HS-27A (cell line): ENCODE data around the gene POU4F1.
"Not testable (repeated sequence)": the region's sequence is repeated elsewhere in the genome, so short reads cannot be mapped to it uniquely, and the experiment has no call there.

Source experiments
- DNase-seq: peaks from one replicate; pipeline ENCODE4 v3.0.0-alpha.2; 2012; ENCODE audit warnings: low read depth, missing footprints

POU4F1 gene, protein sequence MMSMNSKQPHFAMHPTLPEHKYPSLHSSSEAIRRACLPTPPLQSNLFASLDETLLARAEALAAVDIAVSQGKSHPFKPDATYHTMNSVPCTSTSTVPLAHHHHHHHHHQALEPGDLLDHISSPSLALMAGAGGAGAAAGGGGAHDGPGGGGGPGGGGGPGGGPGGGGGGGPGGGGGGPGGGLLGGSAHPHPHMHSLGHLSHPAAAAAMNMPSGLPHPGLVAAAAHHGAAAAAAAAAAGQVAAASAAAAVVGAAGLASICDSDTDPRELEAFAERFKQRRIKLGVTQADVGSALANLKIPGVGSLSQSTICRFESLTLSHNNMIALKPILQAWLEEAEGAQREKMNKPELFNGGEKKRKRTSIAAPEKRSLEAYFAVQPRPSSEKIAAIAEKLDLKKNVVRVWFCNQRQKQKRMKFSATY

DNA sequence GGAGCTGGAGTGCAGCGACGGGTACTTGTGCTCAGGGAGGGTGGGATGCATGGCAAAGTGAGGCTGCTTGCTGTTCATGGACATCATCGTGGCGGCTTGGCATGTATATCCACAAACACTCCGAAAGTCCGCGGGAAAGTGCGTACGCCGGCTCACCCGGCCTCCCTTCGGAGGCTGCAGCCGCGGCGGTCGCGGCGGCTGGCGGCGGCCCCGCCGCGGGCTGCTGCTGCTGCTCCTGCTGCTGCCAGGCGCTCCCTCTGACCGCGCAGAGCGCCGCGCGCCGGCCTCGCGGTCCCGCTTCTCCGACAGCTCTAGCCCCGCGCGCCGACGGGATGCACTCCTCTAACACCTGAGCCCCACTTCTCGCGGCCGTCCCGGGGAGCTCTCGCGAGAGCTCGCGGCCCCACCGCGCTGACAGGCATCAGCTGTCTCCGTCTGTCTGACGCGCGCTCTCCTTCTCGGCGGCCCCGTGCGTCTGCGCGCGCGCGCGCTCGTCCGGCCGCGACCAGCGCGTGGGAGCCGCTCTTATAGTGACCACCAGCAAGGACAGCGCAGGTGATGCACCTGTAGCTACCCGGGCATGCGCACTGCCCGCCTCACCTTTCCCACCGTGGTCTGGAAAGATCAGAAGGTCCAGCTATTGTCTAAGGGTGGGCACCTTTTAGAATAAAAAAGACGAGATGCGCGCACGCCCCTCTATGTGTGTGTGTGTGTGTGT, at the start of gene POU4F1:
Gene POU4F1 (minus strand): TSS at position 313 of the 718 bp plus-strand sequence. CDS start 226 bp downstream, at position 87.
- no peak for DNase-seq

DNA sequence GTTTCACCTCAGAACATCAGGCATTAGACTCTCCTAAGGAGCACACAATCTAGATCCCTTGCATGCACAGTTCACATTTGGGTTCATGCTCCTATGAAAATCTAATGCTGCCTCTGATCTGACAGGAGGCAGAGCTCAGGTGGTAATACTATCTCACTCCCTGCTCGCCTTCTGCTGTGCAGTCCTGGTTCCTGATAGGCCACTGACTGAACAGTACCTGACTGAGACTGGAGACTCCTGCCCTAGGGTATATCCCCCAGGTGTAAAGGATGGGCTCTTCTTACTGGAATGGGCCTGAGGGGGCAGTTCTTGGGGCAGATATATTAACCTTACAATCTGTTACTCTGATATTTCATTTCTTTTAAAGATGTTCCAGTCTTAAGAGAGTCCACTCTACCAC, 49.3 kb upstream of the POU4F1 start:
- no peak for DNase-seq

DNA sequence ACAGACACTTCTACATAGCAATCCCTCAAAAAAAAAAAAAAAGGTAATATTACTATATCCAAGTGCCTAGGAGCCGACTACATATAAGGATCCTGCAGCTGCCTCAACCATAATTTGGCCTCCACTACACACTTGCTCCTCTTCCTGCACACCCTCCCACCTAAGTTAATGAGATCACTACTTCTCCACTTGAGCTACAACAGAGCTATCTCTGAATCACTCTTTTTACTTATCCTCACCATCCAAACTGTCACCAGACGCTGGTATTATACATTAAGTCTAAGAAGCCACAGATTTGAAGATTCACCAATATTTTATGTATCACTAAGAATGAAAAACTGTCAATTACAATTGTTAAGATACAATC, 47.3 kb upstream of the POU4F1 start:
- DNase-seq, result no peak

DNA sequence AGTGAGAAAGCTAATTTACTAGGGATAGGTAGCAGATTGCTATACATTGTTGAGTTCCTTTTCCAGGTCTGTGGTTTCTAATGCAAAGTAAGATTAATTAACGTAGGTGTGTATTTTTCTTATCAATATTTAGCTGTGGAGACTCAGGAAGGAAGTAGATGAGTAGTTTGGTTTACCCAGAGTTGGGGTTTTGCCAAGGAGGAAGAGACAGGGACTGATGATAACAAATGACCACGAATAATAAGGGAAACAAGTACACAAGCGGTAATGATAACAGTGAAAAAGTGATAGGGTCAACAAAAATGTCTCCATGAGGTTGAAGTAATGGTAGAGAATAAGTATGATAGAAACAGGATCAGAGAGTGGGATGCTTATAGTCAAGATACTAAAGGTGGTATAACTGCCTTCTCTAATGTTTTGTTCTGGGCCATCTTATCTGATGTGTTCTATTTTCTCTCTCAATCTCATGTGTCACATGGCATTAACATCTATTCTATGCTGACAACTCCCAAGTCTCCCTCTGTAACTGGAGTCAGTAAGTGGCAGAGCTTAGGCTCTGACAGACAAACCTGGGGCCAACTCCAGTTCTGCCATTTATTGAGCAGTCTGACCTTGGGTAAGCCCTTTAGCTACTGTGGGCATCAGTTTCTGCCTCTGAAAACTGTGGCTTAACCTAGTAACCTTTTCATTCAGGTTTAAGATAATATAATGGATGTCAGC, 46.8 kb upstream of the POU4F1 start:
- DNase-seq, result no peak

DNA sequence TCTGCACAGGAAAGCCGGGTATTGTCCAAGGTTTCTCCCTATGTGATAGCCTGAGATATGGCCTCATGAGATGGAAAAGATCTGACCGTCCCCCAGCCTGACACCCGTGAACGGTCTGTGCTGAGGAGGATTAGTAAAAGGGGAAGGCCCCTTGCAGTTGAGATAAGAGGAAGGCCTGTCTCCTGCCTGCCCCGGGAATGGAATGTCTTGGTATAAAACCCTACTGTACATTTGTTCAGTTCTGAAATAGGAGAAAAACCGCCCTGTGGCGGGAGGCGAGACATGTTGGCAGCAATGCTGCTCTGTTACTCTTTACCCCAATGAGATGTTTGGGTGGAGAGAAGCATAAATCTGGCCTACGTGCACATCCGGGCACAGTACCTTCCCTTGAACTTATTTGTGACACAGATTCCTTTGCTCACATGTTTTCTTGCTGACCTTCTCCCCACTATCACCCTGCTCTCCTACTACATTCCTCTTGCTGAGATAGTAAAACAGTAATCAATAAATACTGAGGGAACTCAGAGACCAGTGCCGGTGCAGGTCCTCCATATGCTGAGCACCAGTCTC, 43.8 kb upstream of the POU4F1 start:
- DNase-seq, result not testable (repeated sequence)

DNA sequence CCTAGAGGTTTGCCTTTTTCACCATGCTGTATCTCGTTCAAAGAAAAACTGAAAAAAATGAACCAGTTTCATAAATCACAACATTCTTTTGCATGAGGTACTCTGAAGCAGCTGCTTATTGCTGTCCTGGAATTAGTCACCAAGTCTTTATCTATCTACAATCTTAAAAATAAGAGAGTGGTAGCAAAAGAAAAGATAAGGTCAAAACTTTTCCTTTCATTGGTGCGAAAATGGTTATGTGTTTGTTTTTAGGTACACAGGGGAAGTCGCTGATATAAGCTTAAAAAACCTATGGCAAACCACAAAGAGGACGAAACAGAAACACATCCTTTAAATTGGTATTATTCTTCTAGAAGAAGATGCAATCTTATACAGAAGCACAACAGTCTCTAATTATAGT, 34.9 kb upstream of the POU4F1 start:
- DNase-seq, result no peak

DNA sequence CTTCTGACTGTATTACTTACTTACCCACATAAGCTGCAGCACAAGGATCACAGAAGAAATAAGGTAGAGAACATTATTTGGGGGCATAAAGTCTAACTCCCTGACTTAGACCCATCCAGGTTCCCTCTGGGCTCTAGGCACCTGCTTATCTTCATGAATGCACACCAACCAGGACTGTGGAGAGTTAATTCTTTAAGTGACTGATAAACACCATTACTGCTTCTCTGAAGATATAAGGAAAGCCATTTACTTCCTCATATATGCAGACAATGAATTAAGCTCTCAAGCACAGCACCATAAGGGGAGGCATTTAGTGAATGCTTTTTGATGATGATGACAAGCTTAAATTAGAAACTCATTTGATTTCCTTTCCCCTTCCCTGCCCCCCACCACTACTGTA, 33.1 kb upstream of the POU4F1 start:
- DNase-seq, result no peak

DNA sequence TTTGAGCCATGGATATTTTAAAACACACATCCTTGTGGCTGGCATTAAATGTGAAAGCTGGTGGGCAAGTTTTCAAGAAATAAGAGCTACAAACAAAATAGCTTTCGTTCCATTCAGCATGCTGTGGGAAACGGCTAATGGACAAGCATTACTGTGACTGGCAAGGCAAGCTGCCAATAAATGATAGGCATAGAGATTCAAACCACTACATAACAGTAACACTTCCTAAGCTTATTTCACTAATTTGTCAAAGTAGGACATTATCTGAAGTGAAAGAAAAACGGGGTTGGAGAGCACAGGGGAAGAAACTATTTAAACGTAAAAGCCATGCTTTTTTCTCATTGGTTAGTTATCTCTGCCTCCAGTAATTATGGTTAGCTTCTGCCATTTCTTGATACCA, 29.6 kb upstream of the POU4F1 start:
- DNase-seq, result no peak

DNA sequence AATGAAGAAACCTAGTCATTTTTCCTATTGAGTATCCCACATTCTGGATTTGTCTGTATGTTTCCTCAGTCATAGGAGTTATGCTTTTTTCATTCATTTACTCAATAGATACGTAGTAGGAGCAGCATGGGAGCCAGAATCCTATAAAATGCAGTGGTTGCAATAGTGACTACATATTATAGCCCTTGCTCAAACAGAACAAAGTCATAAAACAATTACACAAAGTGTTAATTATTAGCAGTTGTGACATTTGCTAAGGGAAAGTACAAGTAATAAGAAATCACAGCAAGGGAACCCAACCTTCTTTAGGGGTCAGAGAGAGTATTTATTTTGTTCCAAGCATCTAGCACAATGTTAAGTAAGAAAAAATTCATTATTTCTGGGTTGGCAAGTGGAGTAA, 27.7 kb upstream of the POU4F1 start:
- no peak for DNase-seq

DNA sequence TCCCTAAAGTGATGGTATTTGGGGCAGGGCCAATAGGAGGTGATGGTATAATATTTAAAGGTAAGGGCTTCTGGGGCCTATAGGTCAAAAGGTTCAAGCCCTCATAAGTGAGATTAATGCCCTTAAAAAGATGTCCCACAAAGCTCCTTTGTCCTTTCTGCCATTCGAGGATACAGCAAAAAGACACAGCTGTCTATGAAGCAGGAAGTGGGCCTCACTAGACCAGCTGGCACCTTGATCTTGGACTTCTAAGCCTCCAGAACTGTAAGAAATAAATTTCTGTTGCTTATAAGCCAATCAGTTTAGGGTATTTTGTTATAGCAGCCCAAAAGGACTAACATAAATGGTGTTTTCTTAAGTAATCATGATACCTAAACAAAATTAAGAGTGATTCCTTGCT, 27.2 kb upstream of the POU4F1 start:
- no peak for DNase-seq

DNA sequence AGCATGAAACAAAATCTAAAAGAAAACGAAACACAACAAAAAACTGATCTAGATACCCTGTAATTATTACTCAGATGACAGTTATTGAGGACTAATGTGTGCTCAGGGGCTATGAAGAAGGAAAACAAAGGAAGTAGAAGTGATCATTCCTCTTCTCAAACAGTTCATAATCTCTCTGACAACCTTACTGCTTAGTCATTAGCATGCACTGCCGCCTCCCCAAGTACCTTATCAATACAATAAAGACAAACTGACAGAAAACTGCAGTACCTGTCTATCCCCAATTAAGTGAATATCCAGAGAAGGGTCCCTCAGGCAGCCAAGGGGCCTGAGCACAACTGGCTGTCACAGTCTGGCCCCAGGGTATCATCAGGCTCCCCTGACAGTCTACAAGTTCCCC, 22.0 kb upstream of the POU4F1 start:
- no peak for DNase-seq

DNA sequence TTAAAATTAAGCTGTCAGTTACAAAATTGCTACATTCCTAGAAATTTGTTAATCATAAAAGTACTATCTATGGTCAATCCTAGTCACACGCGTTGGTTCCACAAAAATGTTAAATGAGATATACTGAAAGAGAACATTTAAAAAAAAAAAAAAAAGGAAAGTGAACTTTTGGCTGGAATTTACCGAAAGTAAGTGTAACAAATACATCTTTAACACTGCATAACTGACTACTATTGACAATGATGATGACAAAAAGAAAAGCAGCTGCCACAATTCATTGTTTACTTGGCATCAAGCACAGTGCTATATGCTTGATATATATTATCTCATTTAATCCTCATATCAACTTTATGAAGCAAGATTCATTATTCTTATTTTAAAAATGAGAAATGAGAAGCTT, 19.8 kb upstream of the POU4F1 start:
- no peak for DNase-seq

DNA sequence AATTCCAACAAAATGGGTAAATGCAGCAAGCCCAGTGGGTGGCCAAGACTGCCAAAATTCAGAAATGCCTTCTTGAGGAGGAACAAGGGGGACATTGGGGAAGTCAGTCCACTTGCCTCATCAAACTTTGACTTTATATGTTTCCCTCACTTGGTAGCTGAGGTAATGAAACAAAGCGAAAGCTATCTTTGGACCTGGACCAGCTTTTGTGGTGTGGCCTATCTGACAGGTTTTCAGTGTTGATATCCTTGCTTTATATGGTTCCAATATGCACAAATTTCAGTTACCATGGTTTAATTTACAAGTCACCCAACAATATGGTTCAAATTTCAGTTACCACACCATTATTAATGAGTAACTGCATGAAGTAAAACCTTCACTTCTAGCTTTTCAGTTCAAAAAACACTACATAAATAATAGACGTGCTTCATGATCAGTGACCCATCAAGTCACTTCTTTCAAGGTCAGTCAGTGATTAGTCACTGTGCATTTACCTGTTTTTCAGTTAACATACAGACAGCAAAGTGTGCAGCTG, 17.7 kb upstream of the POU4F1 start:
- no peak for DNase-seq

DNA sequence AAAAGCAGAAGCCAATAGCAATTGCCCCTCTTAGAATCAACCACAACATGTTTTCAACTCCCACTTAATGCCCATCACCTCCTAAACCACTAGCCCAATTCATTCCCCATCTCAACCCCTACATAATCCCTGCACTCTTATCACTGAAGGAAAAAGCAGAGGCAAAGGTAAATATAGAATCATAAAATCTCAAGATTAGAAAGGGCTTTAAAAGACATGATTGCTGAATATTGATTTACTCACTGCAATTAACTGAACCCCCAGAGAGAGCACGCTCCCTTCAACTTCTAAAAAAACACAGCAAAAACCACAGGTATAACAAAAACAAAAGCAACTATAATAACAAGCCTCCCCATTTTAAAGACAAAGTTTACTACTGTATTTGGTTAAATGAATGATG, 15.1 kb upstream of the POU4F1 start:
- no peak for DNase-seq

DNA sequence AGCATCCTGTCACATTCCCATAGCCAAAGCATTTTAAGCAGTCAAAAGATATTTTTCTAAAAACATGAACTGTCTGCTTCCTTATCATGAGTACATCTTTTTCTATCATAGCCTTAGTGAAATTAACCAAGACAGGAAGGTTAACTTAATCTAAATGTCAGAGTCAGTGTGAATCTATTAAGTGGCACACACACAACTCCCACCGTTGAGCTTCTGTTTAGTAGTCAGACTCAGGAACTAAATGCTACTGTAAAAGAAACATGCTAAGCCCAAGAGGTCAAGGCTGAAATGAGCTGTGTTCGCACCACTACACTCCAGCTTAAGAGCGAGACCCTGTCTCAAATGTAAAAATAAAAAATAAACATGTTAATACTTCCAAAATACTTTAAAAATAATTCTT, 7.7 kb upstream of the POU4F1 start:
- DNase-seq, result no peak

DNA sequence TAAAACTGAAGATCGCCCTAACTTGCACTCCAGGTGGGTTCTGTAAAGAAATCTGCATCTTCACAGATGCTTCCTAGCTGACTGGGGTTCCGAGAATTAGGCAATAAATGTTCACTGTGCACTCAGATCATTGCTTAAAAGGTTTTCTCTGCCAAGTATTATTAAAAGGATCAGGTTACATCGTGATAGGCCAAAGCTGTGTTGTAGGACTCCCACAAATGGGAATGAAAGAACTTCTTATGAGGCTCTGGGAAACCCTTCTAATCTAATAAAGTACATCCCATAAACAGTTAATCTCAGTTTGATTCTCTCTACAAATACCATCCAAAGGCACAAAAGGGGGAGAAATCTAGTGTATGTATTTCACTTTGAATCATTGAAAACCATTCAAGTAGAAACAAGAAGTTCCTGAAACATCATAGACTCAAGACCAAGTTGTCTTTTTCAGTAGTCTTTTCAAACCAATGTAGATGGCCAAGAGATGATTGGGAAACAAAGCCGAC, 7.1 kb upstream of the POU4F1 start:
- DNase-seq, result no peak

DNA sequence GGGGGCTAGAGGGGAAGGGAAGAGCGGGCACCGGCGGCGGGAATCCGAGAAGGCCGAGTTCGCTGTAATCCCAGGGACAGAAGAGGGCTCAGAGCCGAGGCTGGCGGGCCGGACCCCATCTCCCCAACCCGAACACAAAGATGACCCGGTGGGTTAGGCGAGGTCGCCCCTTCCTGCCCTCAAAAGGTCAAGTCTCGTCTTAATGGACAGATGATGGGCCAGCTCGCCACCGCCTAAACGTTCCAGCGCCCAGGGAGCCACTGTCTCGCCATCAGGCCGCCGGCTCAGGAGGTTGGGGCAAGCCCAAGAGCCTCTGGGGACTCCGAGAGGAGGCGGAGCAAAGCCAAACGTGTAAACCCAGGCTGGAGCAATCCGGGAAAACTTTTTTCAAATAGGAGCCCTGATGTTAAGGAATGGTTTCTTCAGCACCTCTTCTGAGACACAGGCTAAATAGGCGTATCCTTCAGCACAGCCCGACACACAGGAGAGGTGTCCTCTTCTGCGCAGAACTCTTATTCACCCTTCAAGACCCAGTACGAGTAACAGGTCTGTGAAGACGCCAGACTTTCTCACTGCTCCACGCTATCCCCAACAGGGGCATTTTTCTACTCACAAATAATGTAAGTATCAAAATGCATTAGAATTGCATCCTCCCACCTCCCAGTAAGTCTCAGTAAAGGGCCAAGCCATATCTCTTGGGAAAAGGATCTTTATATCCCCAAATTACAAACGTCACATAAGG, 6.3 kb upstream of the POU4F1 start:
- no peak for DNase-seq

DNA sequence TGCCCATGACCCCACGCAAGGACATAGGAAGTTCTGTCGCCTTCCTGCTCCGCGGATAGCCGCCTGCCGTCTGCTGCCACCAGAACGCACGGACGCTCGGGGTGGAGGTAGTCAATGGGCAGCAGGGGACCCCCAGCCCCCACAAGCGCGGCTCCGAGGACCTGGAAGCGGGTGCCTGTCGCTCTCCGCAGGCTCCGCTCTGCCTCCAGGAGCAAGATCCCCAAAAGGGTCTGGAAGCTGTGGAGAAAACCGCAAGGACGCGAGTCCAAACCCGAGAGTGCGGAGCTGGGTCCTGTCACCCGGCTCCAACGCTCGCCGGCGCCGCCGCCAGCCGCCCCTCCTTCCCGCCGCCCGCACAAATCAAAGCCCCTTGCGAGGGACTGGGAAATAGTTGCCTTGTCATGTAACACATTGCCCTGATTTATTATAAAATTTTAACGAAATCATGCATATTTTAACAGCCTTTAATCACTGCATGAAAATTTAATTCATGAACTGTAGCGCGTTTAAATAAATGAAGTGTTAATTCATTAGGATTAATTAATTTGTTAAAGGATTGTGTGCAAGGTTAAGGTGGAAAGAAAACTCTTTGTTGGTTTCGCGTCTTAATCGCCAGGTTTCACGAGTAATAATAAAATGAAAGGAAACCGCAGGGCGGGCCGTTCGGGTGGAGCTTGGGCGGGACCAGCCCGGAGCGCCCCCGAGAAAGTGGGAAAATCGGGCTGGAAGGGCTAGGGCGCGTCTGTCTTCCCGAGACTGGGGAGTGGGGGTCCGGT, 5.5 kb upstream of the POU4F1 start:
- DNase-seq, result no peak

DNA sequence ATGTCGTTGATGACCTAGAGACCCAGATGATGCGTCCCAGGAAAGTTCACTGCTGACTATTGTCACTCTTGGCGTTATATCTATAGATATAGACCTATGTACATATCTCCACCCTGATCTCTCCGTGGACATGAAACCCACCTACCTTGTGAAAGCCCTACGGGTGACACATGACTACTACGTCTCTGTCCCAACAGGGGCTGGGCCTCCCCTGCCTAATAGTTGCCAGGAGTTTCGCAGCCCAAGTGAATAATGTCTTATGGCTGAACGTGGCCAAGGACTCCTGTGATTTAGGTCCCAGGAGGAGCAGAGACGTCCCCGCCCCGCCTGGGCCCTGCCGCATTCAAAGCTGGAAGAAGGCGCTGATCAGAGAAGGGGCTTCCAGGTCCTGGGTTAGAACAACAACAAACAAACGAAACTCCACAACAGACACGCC, 4.9 kb upstream of the POU4F1 start:
- DNase-seq, result no peak

DNA sequence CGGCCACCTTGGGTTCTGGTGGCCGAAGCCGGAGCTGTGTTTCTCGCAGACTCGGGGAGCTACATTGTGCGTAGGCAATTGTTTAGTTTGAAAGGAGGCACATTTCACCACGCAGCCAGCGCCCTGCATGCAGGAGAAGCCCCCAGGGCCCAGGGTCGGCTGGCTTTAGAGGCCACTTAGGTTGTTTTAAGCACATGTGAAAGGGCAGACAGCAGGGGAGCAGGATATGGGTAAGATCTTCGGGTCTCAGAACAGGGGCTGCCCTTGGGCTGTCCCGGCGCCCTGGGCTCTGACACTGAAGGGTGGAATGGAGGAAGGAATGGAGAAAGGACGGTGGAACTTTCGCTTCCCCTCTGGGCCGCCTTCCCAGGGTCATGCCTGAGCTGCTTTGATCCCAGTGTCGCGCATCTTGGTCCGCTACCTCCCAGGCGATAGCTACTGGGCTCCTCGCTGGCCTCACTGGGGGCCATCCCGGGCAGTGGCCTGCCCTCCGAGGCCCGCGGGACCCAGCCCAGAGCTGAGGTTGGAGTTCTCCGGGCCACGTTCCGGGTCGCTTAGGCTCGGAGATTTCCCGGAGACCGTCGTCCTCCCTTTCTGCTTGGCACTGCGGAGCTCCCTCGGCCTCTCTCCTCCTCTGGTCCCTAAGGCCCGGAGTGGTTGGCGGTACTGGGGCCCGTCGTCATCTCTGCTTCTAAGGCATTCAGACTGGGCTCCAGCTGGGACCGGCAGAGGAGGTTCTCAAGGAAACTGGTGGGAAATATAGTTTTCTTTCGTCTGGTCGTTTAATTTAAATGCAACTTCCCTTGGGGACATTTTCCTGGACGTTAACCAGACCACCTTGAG, 4.3 kb upstream of the POU4F1 start:
- no peak for DNase-seq
